Bone marrow (tissue), 2 donors: ENCODE measurements around the gene NLGN4X.

ENCODE experiments used
- DNase-seq, 2 donors: peaks; one replicate each; lab custom pipeline; 2025; lab: John Stamatoyannopoulos, UW

NLGN4X gene

GRCh38 chrX:6151971-6152370 is 76.7 kb downstream of the NLGN4X start:
- DNase-seq: no peak

- DNase-seq: no peak
Observed at GRCh38 chrX:6149060-6149872, 79.4 kb downstream of the NLGN4X start.

DNA sequence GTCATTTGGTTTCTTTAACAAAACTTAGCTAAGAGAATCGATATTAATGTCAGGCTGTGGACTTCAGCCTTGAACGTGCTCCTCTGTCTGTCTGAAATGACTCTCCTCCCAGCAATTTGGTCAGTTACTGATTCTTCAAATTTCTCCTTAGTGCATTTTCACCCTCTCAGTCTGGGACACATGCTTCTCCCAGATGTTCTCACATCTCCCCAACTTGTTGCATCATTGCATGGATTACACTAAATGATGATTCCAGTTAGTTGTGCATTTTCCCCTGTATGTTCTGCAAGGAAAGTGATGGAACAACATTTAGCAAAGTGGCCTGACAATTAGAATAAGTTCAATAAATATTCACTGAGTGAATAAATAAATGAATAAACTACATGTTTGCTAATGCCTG is 94.4 kb downstream of the NLGN4X start:
- DNase-seq: no peak

GRCh38 chrX:6132970-6133369 is 95.7 kb downstream of the NLGN4X start:
- no peak for DNase-seq

DNA sequence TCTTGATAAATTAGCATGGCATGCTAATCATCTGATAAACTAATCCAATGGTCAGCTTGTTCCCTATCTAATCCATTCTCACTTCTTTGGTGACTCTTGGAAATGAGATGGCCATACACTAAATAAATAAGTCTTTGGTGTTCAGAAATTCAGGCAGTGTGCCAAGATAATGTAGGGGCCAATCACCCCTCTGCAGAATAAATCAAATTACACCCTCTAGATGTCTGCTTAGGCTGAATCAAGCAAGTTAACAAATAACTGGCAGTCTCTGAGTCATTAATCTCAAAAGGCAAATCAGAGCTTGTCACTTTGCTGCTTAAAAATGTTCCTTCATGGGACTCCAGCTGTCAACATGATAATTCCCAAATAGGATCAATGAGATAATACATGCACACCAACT is 97.4 kb downstream of the NLGN4X start:
- DNase-seq: no peak

DNA sequence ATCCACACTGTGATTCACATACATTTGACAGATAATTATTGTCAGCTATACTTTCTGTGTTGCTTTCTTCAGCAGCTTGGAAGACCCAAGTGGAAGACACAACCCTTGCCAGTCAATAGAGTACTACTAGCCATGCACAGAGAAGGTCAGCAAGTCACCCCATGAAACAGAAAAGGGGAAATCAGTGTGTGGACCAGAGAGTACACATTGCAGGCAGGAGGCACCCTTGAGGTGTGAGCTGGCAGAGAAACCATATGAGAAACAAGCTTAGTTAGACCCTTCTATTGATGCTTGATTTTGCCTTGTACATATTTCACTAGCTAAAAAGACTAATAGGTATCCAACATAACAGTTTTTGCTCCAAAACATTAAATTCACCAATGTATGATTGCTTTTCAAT is 99.5 kb downstream of the NLGN4X start:
- DNase-seq: no peak

- DNase-seq: no peak
Observed at GRCh38 chrX:6120329-6120728, 108.3 kb downstream of the NLGN4X start.

- no peak for DNase-seq
Observed at GRCh38 chrX:6095469-6095868, 133.2 kb downstream of the NLGN4X start.

GRCh38 chrX:6074532-6074931 is 154.1 kb downstream of the NLGN4X start:
- no peak for DNase-seq

- no peak for DNase-seq
Observed at GRCh38 chrX:6071731-6072130, 156.9 kb downstream of the NLGN4X start.

GRCh38 chrX:6067600-6067999 is 161.1 kb downstream of the NLGN4X start:
- no peak for DNase-seq

DNA sequence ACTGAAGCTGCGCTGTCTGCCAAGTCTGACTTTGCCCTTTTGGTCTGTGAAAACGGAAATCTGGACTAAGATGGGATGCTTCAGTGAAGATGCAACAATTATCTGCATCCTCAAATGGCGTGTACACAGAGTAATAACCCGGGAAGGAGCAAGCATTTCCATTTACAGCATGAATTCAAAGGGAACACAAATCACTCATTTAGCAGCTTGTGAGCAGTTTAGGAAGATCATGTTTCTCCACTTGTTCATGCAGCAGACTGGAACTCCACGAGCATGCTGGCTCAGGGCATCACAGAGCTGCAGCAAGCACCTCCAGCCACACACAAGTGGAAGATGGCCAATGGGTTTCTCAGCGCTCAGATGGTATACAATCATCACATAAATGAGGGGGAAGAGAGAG is 175.5 kb downstream of the NLGN4X start:
- DNase-seq: no peak

GRCh38 chrX:6052111-6052745 is 176.4 kb downstream of the NLGN4X start:
- DNase-seq: no peak

GRCh38 chrX:6049132-6049531 is 179.5 kb downstream of the NLGN4X start:
- no peak for DNase-seq

GRCh38 chrX:6041630-6042029 is 187.0 kb downstream of the NLGN4X start:
- DNase-seq: no peak

- DNase-seq: no peak
Observed at GRCh38 chrX:6029014-6029413, 199.7 kb downstream of the NLGN4X start.

GRCh38 chrX:6026980-6027379 is 201.7 kb downstream of the NLGN4X start:
- DNase-seq: no peak

DNA sequence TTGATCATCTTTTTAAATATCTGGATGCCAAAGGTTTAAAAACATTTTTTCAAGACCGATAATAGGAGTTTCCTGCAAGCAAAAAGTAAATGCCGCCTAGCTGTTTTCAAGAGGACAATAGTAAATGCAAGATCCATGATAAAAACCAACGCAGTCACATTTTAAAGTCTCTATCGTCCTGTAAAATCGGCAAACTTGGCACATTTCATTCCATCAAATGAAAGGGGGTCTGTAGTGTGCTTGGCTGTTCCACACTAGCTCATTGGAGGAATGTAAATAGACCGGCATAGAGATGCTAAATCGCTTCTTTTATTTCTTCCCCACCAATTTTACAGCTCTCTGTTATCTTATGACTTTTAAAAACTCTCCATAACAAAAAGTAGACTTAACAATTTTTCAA is 202.2 kb downstream of the NLGN4X start:
- DNase-seq: no peak

GRCh38 chrX:6024204-6024603 is 204.5 kb downstream of the NLGN4X start:
- DNase-seq: no peak

- DNase-seq: no peak
Observed at GRCh38 chrX:6021316-6022091, 207.2 kb downstream of the NLGN4X start.

- no peak for DNase-seq
Observed at GRCh38 chrX:6019076-6019475, 209.6 kb downstream of the NLGN4X start.

- DNase-seq: no peak
Observed at GRCh38 chrX:6015423-6015822, 213.2 kb downstream of the NLGN4X start.

- DNase-seq: no peak
Observed at GRCh38 chrX:6012357-6012756, 216.3 kb downstream of the NLGN4X start.
